Endothelial cell of umbilical vein (primary cell): ENCODE measurements around the gene ELP6. TPM values are rescaled to one million over a fixed set of nuclear protein-coding genes. Genes with fewer than 3 reads are reported as not detected.
A peak's percentile ranks its signal among the peaks of the same experiment; 100 is the strongest.

ENCODE experiments used
- BruUV-seq: library from RNA; stranded (reverse); fragments of 400-500 nt; replicated peaks from 2 replicates; lab custom pipeline; 2021; lab: Mats Ljungman, UMichigan
- CTCF ChIA-PET: fragments of 300-600, 350-600 bp; sonication (Branson Sonifier 250); formaldehyde crosslinking; loops from one replicate; lab custom pipeline; 2021; ENCODE audit warnings: antibody characterized with exemption, inconsistent platforms; lab: Charles Lee
- POLR2A ChIA-PET: fragments of 300-600, 350-600 bp; sonication (Branson Sonifier 250); formaldehyde crosslinking; loops from one replicate; lab custom pipeline; 2021; ENCODE audit warnings: antibody characterized with exemption, inconsistent platforms; lab: Charles Lee
- DNase-seq: peaks from one replicate; pipeline ENCODE4 v3.0.0-alpha.2; 2011; ENCODE audit warnings: low read depth, low spot score
- FAIRE-seq: peaks from 2 replicates; lab custom pipeline; 2011; peaks lifted over from hg19 to GRCh38; lab: Jason Lieb, UNC
- H2AFZ ChIP-seq: 2 replicates; pipeline ENCODE4 v1.6.0; 2012; ENCODE audit warnings: low read depth, low read length, control low read depth, inconsistent platforms
- H3K27ac ChIP-seq: 2 replicates; pipeline ENCODE4 v1.5.1; 2011; ENCODE audit warnings: low read depth, mild to moderate bottlenecking, control low read depth, low read length, moderate library complexity; ENCODE audit not compliant: insufficient read depth
- H3K27me3 ChIP-seq, 2 experiments: 2 replicates each; pipeline versions ENCODE4 v1.6.0 to v1.6.1; 2011; ENCODE audit warnings: low read length in 2 of 2, mixed read lengths in 1 of 2; ENCODE audit not compliant: control insufficient read depth in 2 of 2, insufficient read depth in 2 of 2
- H3K36me3 ChIP-seq, 2 experiments: 2 replicates in 1 of 2; 3 replicates in 1 of 2; pipeline ENCODE4 v1.5.1; 2011; ENCODE audit warnings: low read length in 2 of 2, mild to moderate bottlenecking in 1 of 2, moderate library complexity in 1 of 2; ENCODE audit not compliant: control insufficient read depth in 2 of 2, insufficient read depth in 2 of 2; ENCODE audit errors: extremely low read depth in 1 of 2
- H3K4me1 ChIP-seq: 3 replicates; pipeline ENCODE4 v1.5.1; 2011; ENCODE audit warnings: mild to moderate bottlenecking, low read length; ENCODE audit not compliant: control insufficient read depth, insufficient read depth; ENCODE audit errors: extremely low read depth
- H3K4me2 ChIP-seq: 2 replicates; pipeline ENCODE4 v1.6.1; 2011; ENCODE audit warnings: low read length, control low read depth, mixed read lengths; ENCODE audit not compliant: insufficient read depth
- H3K4me3 ChIP-seq, 3 experiments: fragments of 200-600 bp in 1 of 3; sonication (generic), shearing (Covaris generic) in 1 of 3; replicated peaks in 1 of 3; 2 replicates each; pipeline ENCODE4 v1.5.1; 2011 to 2016; ENCODE audit warnings: control low read depth in 3 of 3, low read length in 3 of 3, mild to moderate bottlenecking in 2 of 3, inconsistent platforms in 1 of 3, low read depth in 1 of 3, moderate library complexity in 1 of 3; ENCODE audit not compliant: insufficient read depth in 1 of 3
- H3K79me2 ChIP-seq: 2 replicates; pipeline ENCODE4 v1.6.0; 2012; ENCODE audit warnings: low read length, inconsistent platforms; ENCODE audit not compliant: control insufficient read depth, insufficient read depth
- H3K9ac ChIP-seq: replicated peaks from 2 replicates; pipeline ENCODE3; 2011; ENCODE audit warnings: low read length, control low read depth; ENCODE audit not compliant: insufficient read depth; ENCODE audit errors: extremely low read depth
- H3K9me1 ChIP-seq: replicated peaks from 3 replicates; pipeline ENCODE4 v1.6.0; 2011; ENCODE audit warnings: mild to moderate bottlenecking, low read length; ENCODE audit not compliant: control insufficient read depth, insufficient read depth; ENCODE audit errors: extremely low read depth
- H3K9me3 ChIP-seq: replicated peaks from 2 replicates; pipeline ENCODE4 v1.5.1; 2012; ENCODE audit warnings: low read length, inconsistent platforms; ENCODE audit not compliant: control insufficient read depth, insufficient read depth
- H4K20me1 ChIP-seq: replicated peaks from 2 replicates; pipeline ENCODE3; 2011; ENCODE audit warnings: mild to moderate bottlenecking, low read length; ENCODE audit not compliant: control insufficient read depth, insufficient read depth; ENCODE audit errors: extremely low read depth
- CTCF ChIP-seq, 2 donors: IDR thresholded peaks; 1 replicate in 1 of 2; 2 replicates in 1 of 2; pipeline ENCODE4 v1.5.1; 2011; ENCODE audit warnings: low read length in 2 of 2, mild to moderate bottlenecking in 2 of 2, moderate library complexity in 2 of 2, control low read depth in 1 of 2, inconsistent platforms in 1 of 2, low read depth in 1 of 2; ENCODE audit not compliant: insufficient read depth in 1 of 2; ENCODE audit errors: extremely low read depth in 1 of 2
- EZH2 ChIP-seq: IDR thresholded peaks from 2 replicates; pipeline ENCODE4 v1.6.1; 2012; ENCODE audit warnings: borderline replicate concordance, low read depth, mild to moderate bottlenecking, moderate library complexity, low read length, inconsistent platforms; ENCODE audit not compliant: severe bottlenecking
- GATA2 ChIP-seq: IDR thresholded peaks from 2 replicates; pipeline ENCODE4 v1.7.0; 2011; ENCODE audit warnings: low read depth, mild to moderate bottlenecking, moderate library complexity, mixed read lengths, low read length; ENCODE audit not compliant: insufficient read length, insufficient read depth
- JUN ChIP-seq: IDR thresholded peaks from 2 replicates; pipeline ENCODE4 v1.6.1; 2011; ENCODE audit warnings: borderline replicate concordance, low read depth; ENCODE audit not compliant: insufficient read length, insufficient read depth
- POLR2A ChIP-seq: IDR thresholded peaks from 2 replicates; pipeline ENCODE4 v1.6.1; 2012; ENCODE audit warnings: low read depth, mild to moderate bottlenecking, control low read depth, low read length
- dilution Hi-C: fragments of 300-500 bp; cut with MboI; formaldehyde crosslinking; loops from one replicate; pipeline ENCODE4 v1.15.0; 2019; ENCODE audit warnings: low sequenced_read_pairs; ENCODE audit not compliant: extremely low pct_ligation_motif_present
- intact Hi-C: fragments of 100-400 bp; cut with micrococcal nuclease; formaldehyde crosslinking; loops from one replicate; pipeline ENCODE4 v1.10.0; 2022
- polyA plus RNA-seq, 4 experiments: library from polyadenylated mRNA; depleted of rRNA in 3 of 4; stranded (reverse) in 3 of 4; unstranded in 1 of 4; fragments of >200 nt; gene quantifications; 2 replicates each; pipeline versions ENCODE4 v1.2.1 to v1.2.3, GENCODE V29; 2011 to 2012; ENCODE audit warnings: missing spikeins in 1 of 4
- total RNA-seq: library from RNA; stranded (reverse); gene quantifications from 2 replicates; pipeline ENCODE4 v1.2.3, GENCODE V29; 2021

The ELP6 gene
- total and polyA plus RNA-seq, 2 donors (not counting 3 experiments of a cell fraction or from before 2014, with no cell fraction given), result 48.1 to 91.0 TPM

GRCh38 chr3:47475029-47475569 lies 38.4 kb downstream of the ELP6 start:
- Histone ChIP-seq H3K9ac (peak overlapping the region; percentile 22), H3K9me3 (no peaks in the 10 kb centered on the region), H3K9me1 (no peaks in the 10 kb centered on the region), H3K4me3 (peak overlapping the region; percentile 60 to 83 (median 82)), H3K36me3 (no peaks in the 10 kb centered on the region), H3K27me3 (no peaks in the 10 kb centered on the region), H3K79me2 (peaks cover 24% of the 10 kb centered on the region), H2AFZ (peak overlapping the region; percentile 57), H3K4me1 (no peaks in the 10 kb centered on the region), H3K27ac (no peak overlapping the region), H3K4me2 (peak overlapping the region; percentile 81), H4K20me1 (no peaks in the 10 kb centered on the region)
- BruUV-seq, result no TSS peak
- CTCF ChIA-PET, result interaction anchor here (0.6 to 4.9 kb wide), 6 partner anchors 10 to 53 kb away, joined by 3 to 79 read pairs (median 4); no protein-coding TSS in a partner anchor
- DNase-seq (peak; percentile 63), FAIRE-seq (peak; percentile 78)
- dilution Hi-C loops (no loop called here), intact Hi-C loops (loop anchor here (1.0 to 2.0 kb wide), 2 partner anchors 54 to 310 kb away; partner anchors contain the start of gene SETD2)
- no peak for TF ChIP-seq POLR2A
- TF ChIP-seq GATA2, result no peak
- no peak for TF ChIP-seq EZH2
- POLR2A ChIA-PET, result no interaction called here

- H3K27ac ChIP-seq, result no peak overlapping the region
- H3K9me3 ChIP-seq, result no peaks in the 10 kb centered on the region
- dilution Hi-C loops (no loop called here), intact Hi-C loops (no loop called here)
- H3K9ac ChIP-seq, result no peak overlapping the region
- BruUV-seq, result no TSS peak
- peaks cover 30% of the 10 kb centered on the region for H3K79me2 ChIP-seq
- TF ChIP-seq JUN (no peak), CTCF (IDR thresholded peaks at IDR 0.05; ENCODE audit: extremely low read depth in 1 of 2, insufficient read depth in 1 of 2, low read depth in 1 of 2, low read length in 2 of 2) (no peak)
- no peaks in the 10 kb centered on the region for H3K4me1 ChIP-seq
- no peak overlapping the region for H3K4me2 ChIP-seq
- CTCF ChIA-PET, result interaction anchor here (1.0 to 1.2 kb wide), 2 partner anchors 53 to 364 kb away, joined by 3 to 4 read pairs; no protein-coding TSS in a partner anchor
- DNase-seq (no peak), FAIRE-seq (no peak)
- H3K4me3 ChIP-seq, result no peak overlapping the region
- no peaks in the 10 kb centered on the region for H4K20me1 ChIP-seq
- POLR2A ChIA-PET, result no interaction called here
- H3K9me1 ChIP-seq, result no peaks in the 10 kb centered on the region
- H3K36me3 ChIP-seq, result no peaks in the 10 kb centered on the region
- H3K27me3 ChIP-seq, result no peaks in the 10 kb centered on the region
- H2AFZ ChIP-seq, result no peak overlapping the region
Measured at GRCh38 chr3:47473391-47473790, 40.1 kb downstream of the ELP6 start.
